ENCODE data around the gene ANKMY1.

- TF ChIP-seq, protein P1, sequence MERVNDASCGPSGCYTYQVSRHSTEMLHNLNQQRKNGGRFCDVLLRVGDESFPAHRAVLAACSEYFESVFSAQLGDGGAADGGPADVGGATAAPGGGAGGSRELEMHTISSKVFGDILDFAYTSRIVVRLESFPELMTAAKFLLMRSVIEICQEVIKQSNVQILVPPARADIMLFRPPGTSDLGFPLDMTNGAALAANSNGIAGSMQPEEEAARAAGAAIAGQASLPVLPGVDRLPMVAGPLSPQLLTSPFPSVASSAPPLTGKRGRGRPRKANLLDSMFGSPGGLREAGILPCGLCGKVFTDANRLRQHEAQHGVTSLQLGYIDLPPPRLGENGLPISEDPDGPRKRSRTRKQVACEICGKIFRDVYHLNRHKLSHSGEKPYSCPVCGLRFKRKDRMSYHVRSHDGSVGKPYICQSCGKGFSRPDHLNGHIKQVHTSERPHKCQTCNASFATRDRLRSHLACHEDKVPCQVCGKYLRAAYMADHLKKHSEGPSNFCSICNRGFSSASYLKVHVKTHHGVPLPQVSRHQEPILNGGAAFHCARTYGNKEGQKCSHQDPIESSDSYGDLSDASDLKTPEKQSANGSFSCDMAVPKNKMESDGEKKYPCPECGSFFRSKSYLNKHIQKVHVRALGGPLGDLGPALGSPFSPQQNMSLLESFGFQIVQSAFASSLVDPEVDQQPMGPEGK (CRISPR knock-in tag; IDR thresholded peaks at IDR 0.05; ENCODE audit: borderline replicate concordance) = no peak
- TF ChIP-seq ZFP3 (CRISPR knock-in tag; IDR thresholded peaks at IDR 0.05) = no peak
- TF ChIP-seq TCF4 (CRISPR knock-in tag; IDR thresholded peaks at IDR 0.05; ENCODE audit: borderline replicate concordance) = no peak
- no peak for TF ChIP-seq ZNF70 (CRISPR knock-in tag; IDR thresholded peaks at IDR 0.05)
- TF ChIP-seq RARB (CRISPR knock-in tag; IDR thresholded peaks at IDR 0.05) = no peak
- TF ChIP-seq ZC3H10 (CRISPR knock-in tag; IDR thresholded peaks at IDR 0.05) = no peak
- no peak for TF ChIP-seq CSDC2 (CRISPR knock-in tag; IDR thresholded peaks at IDR 0.05)
Measured at GRCh38 chr2:240507060-240507777, 50.6 kb downstream of the ANKMY1 start.
